ENCODE results near the gene EIF5.

The EIF5 gene

GRCh38 chr14:103333754-103334643 lies at the start of gene EIF5:
Gene EIF5, plus strand, starts transcription at chr14:103334237. Its CDS starts 1,624 bp downstream, at chr14:103335861.
- H3K27me3 Mint-ChIP-seq, result no peaks in the 10 kb centered on the region
- H3K9me3 Mint-ChIP-seq, result no peaks in the 10 kb centered on the region
- H3K4me3 Mint-ChIP-seq, result peak within 1 kb of the TSS; percentile 86 to 96
- peak within 1 kb of the TSS; percentile 99 for H3K27ac Mint-ChIP-seq
- H3K4me1 Mint-ChIP-seq, result peaks cover 29 to 40% of the 10 kb centered on the region in 2 donors
- peaks cover 27 to 42% of the 10 kb centered on the region in 2 donors for H3K36me3 Mint-ChIP-seq
- DNase-seq (peak; percentile 99), ATAC-seq (replicated peaks) (peak; percentile 87 to 90)

GRCh38 chr14:103284574-103285467 lies 49.2 kb upstream of the EIF5 start:
- Mint-ChIP-seq H3K9me3 (no peaks in the 10 kb centered on the region), H3K27ac (no peak overlapping the region), H3K27me3 (peaks cover 64 to 83% of the 10 kb centered on the region in 2 donors), H3K4me3 (no peak overlapping the region), H3K36me3 (no peaks in the 10 kb centered on the region), H3K4me1 (peaks cover 0 to 7% of the 10 kb centered on the region in 2 donors)
- ATAC-seq (replicated peaks) (no peak), DNase-seq (no peak)

GRCh38 chr14:103286460-103286859 lies 47.6 kb upstream of the EIF5 start:
- ATAC-seq (replicated peaks) (no peak), DNase-seq (no peak)
- H3K27ac Mint-ChIP-seq, result no peak overlapping the region
- no peaks in the 10 kb centered on the region for H3K4me1 Mint-ChIP-seq
- no peak overlapping the region for H3K4me3 Mint-ChIP-seq
- H3K36me3 Mint-ChIP-seq, result no peaks in the 10 kb centered on the region
- peaks cover 71 to 79% of the 10 kb centered on the region in 2 donors for H3K27me3 Mint-ChIP-seq
- H3K9me3 Mint-ChIP-seq, result no peaks in the 10 kb centered on the region

DNA sequence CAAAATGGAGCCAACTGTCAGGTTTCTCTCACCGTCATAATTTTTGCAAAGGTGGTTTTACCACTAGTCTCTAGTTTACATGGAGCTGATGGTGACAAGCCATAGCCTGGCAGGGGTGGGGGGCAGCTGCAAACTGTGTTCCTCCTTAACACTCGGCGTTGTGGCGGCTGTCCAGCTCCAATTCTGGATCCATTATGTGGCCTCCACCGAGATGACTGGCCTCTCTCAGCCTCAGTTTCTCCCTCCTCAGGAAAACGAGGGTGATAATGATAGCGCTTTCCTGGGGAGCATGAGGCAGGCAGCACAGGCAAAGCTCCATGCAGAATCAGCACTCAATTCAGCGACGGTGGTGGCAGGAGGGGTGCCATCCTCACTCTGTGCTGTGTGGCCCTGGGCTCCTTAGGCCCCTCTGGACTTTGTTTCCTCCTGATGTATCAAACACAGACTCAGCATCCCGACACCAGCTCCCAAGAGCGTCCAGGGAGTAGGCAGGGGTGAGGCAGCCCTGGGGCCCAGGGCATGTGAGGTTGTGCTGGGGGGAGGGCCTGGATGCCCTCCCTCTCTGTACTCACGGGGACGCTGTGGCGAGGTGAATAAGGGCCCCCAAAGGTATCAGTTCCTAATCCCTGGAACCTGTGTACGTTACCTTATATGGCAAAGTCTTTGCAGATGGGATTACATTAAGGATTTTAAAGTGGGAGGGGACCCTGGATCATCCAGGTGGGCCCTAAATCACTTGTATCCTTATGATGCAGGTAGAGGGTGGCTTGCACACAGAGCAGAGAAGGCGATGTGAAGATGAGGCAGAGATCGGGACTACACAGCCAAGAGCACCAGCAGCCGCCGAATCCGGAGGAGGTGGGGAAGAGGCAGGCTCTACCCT lies 46.8 kb upstream of the EIF5 start:
- no peak for DNase-seq
- Mint-ChIP-seq H3K36me3 (no peaks in the 10 kb centered on the region), H3K4me3 (no peak overlapping the region), H3K27ac (no peak overlapping the region), H3K9me3 (no peaks in the 10 kb centered on the region), H3K27me3 (peaks cover 66 to 79% of the 10 kb centered on the region in 2 donors), H3K4me1 (peaks cover 0 to under 1% of the 10 kb centered on the region in 2 donors)
- ATAC-seq (replicated peaks), result no peak

GRCh38 chr14:103288076-103288766 lies 45.8 kb upstream of the EIF5 start:
- H3K36me3 Mint-ChIP-seq, result no peaks in the 10 kb centered on the region
- H3K4me3 Mint-ChIP-seq, result no peak overlapping the region
- no peak overlapping the region for H3K27ac Mint-ChIP-seq
- peaks cover 4 to 9% of the 10 kb centered on the region in 2 donors for H3K4me1 Mint-ChIP-seq
- no peak for DNase-seq
- ATAC-seq (replicated peaks), result no peak
- H3K9me3 Mint-ChIP-seq, result no peaks in the 10 kb centered on the region
- peaks cover 65 to 80% of the 10 kb centered on the region in 2 donors for H3K27me3 Mint-ChIP-seq

DNA sequence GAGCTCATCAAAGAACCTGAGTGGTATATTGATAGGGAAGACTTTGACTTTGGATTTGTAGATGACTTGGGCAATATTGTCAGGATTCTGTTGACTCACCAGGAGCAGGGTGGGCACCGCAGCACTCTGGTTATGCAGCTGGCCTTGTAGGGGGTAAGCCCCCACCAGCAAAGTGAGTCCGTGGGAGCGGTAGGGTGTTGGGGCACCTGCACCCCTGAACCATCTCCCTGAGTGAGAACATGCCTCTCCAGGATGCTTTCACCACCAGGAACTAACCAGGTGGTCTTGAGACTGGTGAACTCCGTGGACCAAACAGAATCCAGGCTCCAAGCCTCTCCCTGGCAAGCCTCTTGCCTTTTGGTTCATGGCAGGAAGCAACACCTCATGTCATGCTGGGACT lies 44.0 kb upstream of the EIF5 start:
- H3K9me3 Mint-ChIP-seq, result no peaks in the 10 kb centered on the region
- DNase-seq (no peak), ATAC-seq (replicated peaks) (no peak)
- H3K27ac Mint-ChIP-seq, result no peak overlapping the region
- peaks cover 53 to 71% of the 10 kb centered on the region in 2 donors for H3K27me3 Mint-ChIP-seq
- H3K36me3 Mint-ChIP-seq, result no peaks in the 10 kb centered on the region
- H3K4me1 Mint-ChIP-seq, result peaks cover 6 to 9% of the 10 kb centered on the region in 2 donors
- no peak overlapping the region for H3K4me3 Mint-ChIP-seq

GRCh38 chr14:103290494-103290893 lies 43.5 kb upstream of the EIF5 start:
- ATAC-seq (replicated peaks), result no peak
- DNase-seq, result no peak
- Mint-ChIP-seq H3K27ac (no peak overlapping the region), H3K4me3 (no peak overlapping the region), H3K36me3 (no peaks in the 10 kb centered on the region), H3K4me1 (peaks cover 6 to 9% of the 10 kb centered on the region in 2 donors), H3K9me3 (no peaks in the 10 kb centered on the region), H3K27me3 (peaks cover 51 to 67% of the 10 kb centered on the region in 2 donors)

- no peak for DNase-seq
- H3K9me3 Mint-ChIP-seq, result no peaks in the 10 kb centered on the region
- no peaks in the 10 kb centered on the region for H3K36me3 Mint-ChIP-seq
- H3K27me3 Mint-ChIP-seq, result peaks cover 48 to 62% of the 10 kb centered on the region in 2 donors
- no peak overlapping the region for H3K4me3 Mint-ChIP-seq
- no peak for ATAC-seq (replicated peaks)
- peaks cover 6 to 9% of the 10 kb centered on the region in 2 donors for H3K4me1 Mint-ChIP-seq
- no peak overlapping the region for H3K27ac Mint-ChIP-seq
Observed at GRCh38 chr14:103290961-103291360, 43.1 kb upstream of the EIF5 start.

DNA sequence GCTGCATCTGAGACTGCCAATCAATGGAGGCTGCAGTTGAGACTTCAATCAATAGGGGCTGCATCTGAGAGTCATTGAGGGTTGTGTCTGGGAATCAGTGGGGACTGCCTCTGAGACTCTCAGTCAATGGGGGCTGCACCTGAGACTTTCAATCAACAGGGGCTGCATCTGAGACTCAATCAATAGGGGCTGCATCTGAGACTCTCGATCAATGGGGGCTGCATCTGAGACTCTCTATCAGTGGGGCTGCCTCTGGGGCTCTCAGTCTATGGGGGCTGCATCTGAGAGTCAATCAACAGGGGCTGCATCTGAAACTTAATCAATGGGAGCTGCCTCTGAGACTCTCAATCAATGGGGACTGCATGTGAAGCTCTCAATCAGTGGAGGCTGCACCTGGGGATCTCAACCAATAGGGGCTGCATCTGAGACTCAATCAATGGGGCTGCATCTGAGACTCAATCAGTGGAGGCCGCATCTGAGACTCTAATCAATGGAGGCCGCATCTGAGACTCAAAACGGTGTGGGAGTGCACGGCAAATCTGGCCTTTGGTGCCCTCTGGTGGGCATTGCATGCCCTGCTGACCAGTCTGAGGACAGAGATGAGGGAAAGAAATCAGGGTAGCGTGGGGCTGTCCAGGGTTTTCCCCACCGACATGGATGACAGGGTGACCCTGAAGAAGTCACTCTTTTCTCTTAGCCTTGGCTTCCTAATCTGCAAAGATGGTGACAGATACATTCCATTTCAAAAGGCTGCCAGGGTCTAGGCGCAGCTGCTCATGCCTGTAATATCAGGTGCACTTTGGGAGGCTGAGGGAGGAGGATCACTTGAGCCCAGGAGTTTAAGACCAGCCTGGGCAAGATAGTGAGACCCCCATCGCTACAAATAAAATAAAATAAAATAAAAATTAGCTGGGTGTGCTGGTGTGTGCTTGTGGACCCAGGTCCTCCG lies 41.3 kb upstream of the EIF5 start:
- DNase-seq (peak; percentile 80), ATAC-seq (replicated peaks) (peak; percentile 98 to 99)
- Mint-ChIP-seq H3K36me3 (no peaks in the 10 kb centered on the region), H3K4me1 (peaks cover 6 to 9% of the 10 kb centered on the region in 2 donors), H3K4me3 (no peak overlapping the region), H3K9me3 (no peaks in the 10 kb centered on the region), H3K27ac (no peak overlapping the region), H3K27me3 (peaks cover 36 to 51% of the 10 kb centered on the region in 2 donors)

DNA sequence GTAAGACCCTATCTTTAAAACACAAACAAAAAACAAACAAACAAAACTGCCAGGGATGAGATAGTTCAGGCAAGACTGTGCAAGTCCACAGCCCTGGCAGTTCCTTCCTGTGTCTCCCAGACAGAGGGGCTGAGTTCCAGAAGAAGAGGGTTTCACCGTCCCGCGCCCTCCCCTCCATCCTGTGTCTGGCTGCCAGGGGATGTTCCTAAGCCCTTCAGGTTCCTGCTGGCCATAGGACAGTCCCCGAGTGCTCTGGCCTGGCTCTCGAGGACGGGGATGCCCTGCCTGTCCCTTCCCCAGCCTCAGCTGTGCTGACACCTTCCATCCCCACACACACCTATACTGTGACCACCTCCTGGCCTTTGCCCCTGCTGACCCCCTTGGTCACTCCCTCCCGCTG lies 40.6 kb upstream of the EIF5 start:
- no peak for DNase-seq
- Mint-ChIP-seq H3K27me3 (peaks cover 29 to 44% of the 10 kb centered on the region in 2 donors), H3K36me3 (no peaks in the 10 kb centered on the region), H3K27ac (no peak overlapping the region), H3K4me3 (no peak overlapping the region), H3K9me3 (no peaks in the 10 kb centered on the region), H3K4me1 (peaks cover 6 to 9% of the 10 kb centered on the region in 2 donors)
- no peak for ATAC-seq (replicated peaks)

GRCh38 chr14:103294091-103294490 lies 39.9 kb upstream of the EIF5 start:
- Mint-ChIP-seq H3K27ac (no peak overlapping the region), H3K9me3 (no peaks in the 10 kb centered on the region), H3K27me3 (peaks cover 25 to 39% of the 10 kb centered on the region in 2 donors), H3K4me1 (peaks cover 6 to 9% of the 10 kb centered on the region in 2 donors), H3K4me3 (no peak overlapping the region), H3K36me3 (no peaks in the 10 kb centered on the region)
- ATAC-seq (replicated peaks) (no peak), DNase-seq (no peak)

DNA sequence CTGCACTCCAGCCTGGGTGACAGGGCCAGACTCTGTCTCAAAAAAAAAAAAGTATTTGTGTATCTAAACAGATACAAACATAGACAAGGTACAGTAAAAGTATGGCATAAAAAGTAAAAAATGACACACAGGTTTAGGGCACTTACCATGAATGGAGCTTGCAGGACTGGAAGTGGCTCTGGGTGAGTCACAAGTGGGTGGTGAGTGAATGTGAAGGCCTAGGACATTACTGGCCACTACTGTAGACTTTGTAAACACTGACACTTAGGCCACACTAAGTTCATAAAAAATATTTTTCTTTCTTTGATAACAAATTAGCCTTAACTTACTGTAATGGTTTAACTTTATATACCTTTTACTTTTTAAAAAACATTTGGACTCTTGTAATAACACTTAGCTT lies 38.0 kb upstream of the EIF5 start:
- no peak for ATAC-seq (replicated peaks)
- peaks cover 6 to 9% of the 10 kb centered on the region in 2 donors for H3K4me1 Mint-ChIP-seq

More for the DNA sequence above, 38.0 kb upstream of the EIF5 start:
- H3K27ac Mint-ChIP-seq, result no peak overlapping the region
- H3K9me3 Mint-ChIP-seq, result no peaks in the 10 kb centered on the region
- no peak overlapping the region for H3K4me3 Mint-ChIP-seq
- DNase-seq, result no peak
- peaks cover 25 to 39% of the 10 kb centered on the region in 2 donors for H3K27me3 Mint-ChIP-seq
- no peaks in the 10 kb centered on the region for H3K36me3 Mint-ChIP-seq

Data from stimulated activated naive B cell treated with anti-CD40 and anti-IgM and Interleukin-4, amounts not matched to agents 10 μg/mL and 1 μg/mL and 100 μg/mL, for 72 hours (primary cell).